Cardiac fibroblast (primary cell): ENCODE data around the gene ARMC10.
"Not testable (repeated sequence)": the region's sequence is repeated elsewhere in the genome, so short reads cannot be mapped to it uniquely, and the experiment has no call there.

Experiments used
- DNase-seq, 2 donors: peaks; one replicate each; pipeline versions ENCODE4 v3.0.0 to v3.0.0-alpha.2; 2010; ENCODE audit warnings: low read depth in 2 of 2
- H3K4me3 ChIP-seq, 2 donors: replicated peaks in 1 of 2; 1 replicate in 1 of 2; 2 replicates in 1 of 2; pipeline ENCODE4 v1.5.1; 2011; ENCODE audit warnings: low read depth in 2 of 2, low read length in 2 of 2, mild to moderate bottlenecking in 2 of 2, moderate library complexity in 1 of 2
- TF ChIP-seq, protein P1 (sequence below): IDR thresholded peaks from one replicate; pipeline ENCODE4 v1.5.1; 2011; ENCODE audit warnings: low read depth, mild to moderate bottlenecking, low read length, inconsistent platforms

ARMC10 gene

DNA sequence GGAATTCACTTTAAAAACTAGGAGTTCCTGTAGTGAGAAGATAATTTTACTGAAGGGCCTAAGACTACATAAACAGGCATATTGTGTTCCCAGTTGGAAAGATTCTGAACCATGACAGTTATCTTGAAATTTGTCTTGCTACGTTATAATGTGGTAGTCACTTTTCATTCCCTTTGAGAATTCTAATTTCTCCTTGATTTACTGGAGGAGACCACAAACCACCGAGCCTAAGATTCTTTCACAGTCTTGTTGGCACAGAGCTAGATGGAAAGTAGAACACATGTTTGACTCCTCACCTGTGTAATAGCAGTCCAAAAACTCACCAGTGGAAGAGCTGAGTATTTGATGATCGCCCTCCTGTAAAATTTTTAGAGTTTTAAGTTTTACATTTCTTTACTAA is 4.9 kb downstream of the ARMC10 start:
- H3K4me3 ChIP-seq = no peak overlapping the region
- no peak for DNase-seq
- TF ChIP-seq, protein P1, sequence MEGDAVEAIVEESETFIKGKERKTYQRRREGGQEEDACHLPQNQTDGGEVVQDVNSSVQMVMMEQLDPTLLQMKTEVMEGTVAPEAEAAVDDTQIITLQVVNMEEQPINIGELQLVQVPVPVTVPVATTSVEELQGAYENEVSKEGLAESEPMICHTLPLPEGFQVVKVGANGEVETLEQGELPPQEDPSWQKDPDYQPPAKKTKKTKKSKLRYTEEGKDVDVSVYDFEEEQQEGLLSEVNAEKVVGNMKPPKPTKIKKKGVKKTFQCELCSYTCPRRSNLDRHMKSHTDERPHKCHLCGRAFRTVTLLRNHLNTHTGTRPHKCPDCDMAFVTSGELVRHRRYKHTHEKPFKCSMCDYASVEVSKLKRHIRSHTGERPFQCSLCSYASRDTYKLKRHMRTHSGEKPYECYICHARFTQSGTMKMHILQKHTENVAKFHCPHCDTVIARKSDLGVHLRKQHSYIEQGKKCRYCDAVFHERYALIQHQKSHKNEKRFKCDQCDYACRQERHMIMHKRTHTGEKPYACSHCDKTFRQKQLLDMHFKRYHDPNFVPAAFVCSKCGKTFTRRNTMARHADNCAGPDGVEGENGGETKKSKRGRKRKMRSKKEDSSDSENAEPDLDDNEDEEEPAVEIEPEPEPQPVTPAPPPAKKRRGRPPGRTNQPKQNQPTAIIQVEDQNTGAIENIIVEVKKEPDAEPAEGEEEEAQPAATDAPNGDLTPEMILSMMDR = no peak

- DNase-seq = no peak
- TF ChIP-seq, protein P1 = no peak
- H3K4me3 ChIP-seq = no peak overlapping the region
Observed at GRCh38 chr7:103080923-103081322, 6.0 kb downstream of the ARMC10 start.

DNA sequence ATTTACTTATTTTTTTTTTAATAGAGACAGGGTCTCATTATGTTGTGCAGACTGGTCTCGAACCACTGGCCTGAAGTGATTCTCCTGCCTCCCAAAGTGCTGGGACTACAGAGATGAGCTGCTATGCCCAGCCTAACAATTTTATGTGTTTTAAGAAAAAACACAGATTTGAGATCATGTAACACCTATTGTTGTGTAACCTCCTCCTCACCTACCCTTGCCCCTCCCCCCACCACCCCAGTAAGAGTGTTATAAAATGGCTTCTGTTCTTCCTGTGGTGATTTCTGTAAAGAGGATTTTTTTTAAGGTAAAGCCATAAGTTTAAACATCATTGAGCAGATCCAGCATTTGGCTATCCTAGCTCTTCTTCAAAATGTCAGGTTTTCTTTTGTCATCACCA is 7.6 kb downstream of the ARMC10 start:
- no peak for DNase-seq
- H3K4me3 ChIP-seq = no peak overlapping the region
- TF ChIP-seq, protein P1 = no peak

GRCh38 chr7:103083210-103083609 is 8.3 kb downstream of the ARMC10 start:
- TF ChIP-seq, protein P1 = no peak
- H3K4me3 ChIP-seq = no peak overlapping the region
- no peak for DNase-seq

DNA sequence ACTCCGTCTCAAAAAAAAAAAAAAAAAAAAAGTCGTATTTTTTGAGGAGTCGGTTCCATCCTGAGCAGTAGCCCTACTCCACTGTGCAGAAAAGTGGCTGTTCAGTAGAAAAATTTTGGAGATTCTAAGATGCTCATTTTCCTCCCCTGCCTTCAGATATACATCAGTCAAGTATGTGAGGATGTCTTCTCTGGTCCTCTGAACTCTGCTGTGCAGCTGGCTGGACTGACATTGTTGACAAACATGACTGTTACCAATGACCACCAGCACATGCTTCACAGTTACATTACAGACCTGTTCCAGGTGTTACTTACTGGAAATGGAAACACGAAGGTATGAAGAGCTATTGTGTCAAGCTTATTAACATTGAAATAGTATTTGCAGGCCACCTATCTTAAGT is 17.4 kb downstream of the ARMC10 start:
- not testable (repeated sequence) for H3K4me3 ChIP-seq, DNase-seq

GRCh38 chr7:103093429-103093828 is 18.5 kb downstream of the ARMC10 start:
- TF ChIP-seq, protein P1 = no peak
- no peak overlapping the region for H3K4me3 ChIP-seq
- no peak for DNase-seq

DNA sequence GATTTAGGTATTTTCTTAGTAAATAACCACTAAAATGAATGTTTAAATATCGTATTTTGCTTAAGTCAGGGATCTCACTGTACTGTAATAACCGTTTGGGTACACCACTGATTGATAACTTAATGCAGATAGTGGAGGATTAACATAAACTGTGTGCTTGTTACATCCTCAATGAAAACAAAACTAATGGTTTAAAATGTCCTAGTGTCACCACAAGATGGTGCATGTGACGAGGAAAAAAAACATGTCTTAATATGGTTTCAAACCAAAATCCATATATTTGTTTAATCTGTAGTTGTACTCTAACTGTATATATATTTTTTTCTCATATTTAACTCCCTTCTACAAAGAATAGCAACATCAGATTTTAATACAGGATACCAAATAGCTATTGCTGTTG is 19.2 kb downstream of the ARMC10 start:
- peak; percentile 17 for DNase-seq
- H3K4me3 ChIP-seq = no peak overlapping the region
- TF ChIP-seq, protein P1 = peak; percentile 1

GRCh38 chr7:103095558-103095957 is 20.6 kb downstream of the ARMC10 start:
- not testable (repeated sequence) for DNase-seq, H3K4me3 ChIP-seq
